Gastrocnemius medialis (tissue), 4 donors: Measurements from ENCODE around the gene CA14. TPM values are rescaled to one million over a fixed set of nuclear protein-coding genes. Genes with fewer than 3 reads are reported as not detected.

Experiments used
- ATAC-seq, 2 donors: fragments of 150-250 bp; one replicate each; pipeline ENCODE4 v1.9.1; 2016
- DNase-seq, 2 donors: peaks; one replicate each; pipeline ENCODE4 v3.0.0-alpha.2; 2019
- H3K27ac ChIP-seq, 4 donors: fragments of 200-600 bp; sonication (generic); 1 replicate in 1 of 4; 2 replicates in 3 of 4; pipeline ENCODE4 v1.5.1; 2016 to 2018; ENCODE audit warnings: mild to moderate bottlenecking in 2 of 4, moderate library complexity in 1 of 4
- H3K27me3 ChIP-seq, 3 donors: fragments of 200-600 bp; sonication (generic) in 2 of 3; 1 replicate in 1 of 3; 2 replicates in 2 of 3; pipeline versions ENCODE4 v1.5.1 to v1.6.0; 2016 to 2019; ENCODE audit warnings: mild to moderate bottlenecking in 1 of 3, moderate library complexity in 1 of 3
- H3K36me3 ChIP-seq, 2 donors: fragments of 200-600 bp; sonication (generic) in 1 of 2; one replicate each; pipeline ENCODE4 v1.5.1; 2017 to 2018
- H3K4me1 ChIP-seq, 2 donors: fragments of 200-600 bp; sonication (generic) in 1 of 2; one replicate each; pipeline ENCODE4 v1.5.1; 2016 to 2017; ENCODE audit warnings: mild to moderate bottlenecking in 2 of 2
- H3K4me3 ChIP-seq, 4 donors: fragments of 200-600 bp; sonication (generic) in 3 of 4; 1 replicate in 1 of 4; 2 replicates in 3 of 4; pipeline ENCODE4 v1.5.1; 2016 to 2019; ENCODE audit warnings: mild to moderate bottlenecking in 2 of 4
- H3K9me3 ChIP-seq, 3 donors: fragments of 200-600 bp; sonication (generic) in 2 of 3; 1 replicate in 1 of 3; 2 replicates in 2 of 3; pipeline ENCODE4 v1.5.1; 2016 to 2019
- POLR2A ChIP-seq, 2 donors: fragments of 450-650 bp; IDR thresholded peaks; one replicate each; pipeline ENCODE4 v1.6.1; 2017; ENCODE audit warnings: antibody characterized with exemption in 2 of 2, mild to moderate bottlenecking in 2 of 2, moderate library complexity in 2 of 2
- in situ Hi-C, 4 donors: fragments of 200-750 bp; cut with MboI; loops; one replicate each; pipeline versions ENCODE4 v1.15.0 to v1.8.0; 2017; ENCODE audit warnings: low sequenced_read_pairs in 4 of 4
- intact Hi-C: fragments of 100-400 bp; cut with DNase I; formaldehyde crosslinking; loops from one replicate; pipeline ENCODE4 v1.15.1; 2023; ENCODE audit warnings: low total_unique reads
- total RNA-seq, 4 donors: library from RNA; depleted of rRNA; stranded (reverse); fragments of >200 nt; gene quantifications; one replicate each; pipeline versions ENCODE4 v1.1.0 to v1.2.3, GENCODE V29; 2016
- TF ChIP-seq, protein P1 (sequence below), 5 experiments: fragments of 450-650 bp in 3 of 5; fragments of 200-600 bp in 2 of 5; sonication (generic) in 2 of 5; IDR thresholded peaks in 4 of 5; conservative IDR thresholded peaks in 1 of 5; 1 replicate in 4 of 5; 2 replicates in 1 of 5; pipeline ENCODE4 v1.5.1; 2016 to 2019; ENCODE audit warnings: antibody characterized with exemption in 5 of 5, mild to moderate bottlenecking in 3 of 5, moderate library complexity in 3 of 5

The CA14 gene
- total RNA-seq, 4 donors from 2014 or later = 0.20 to 3.8 (median 0.31) TPM; not detected in 1

DNA sequence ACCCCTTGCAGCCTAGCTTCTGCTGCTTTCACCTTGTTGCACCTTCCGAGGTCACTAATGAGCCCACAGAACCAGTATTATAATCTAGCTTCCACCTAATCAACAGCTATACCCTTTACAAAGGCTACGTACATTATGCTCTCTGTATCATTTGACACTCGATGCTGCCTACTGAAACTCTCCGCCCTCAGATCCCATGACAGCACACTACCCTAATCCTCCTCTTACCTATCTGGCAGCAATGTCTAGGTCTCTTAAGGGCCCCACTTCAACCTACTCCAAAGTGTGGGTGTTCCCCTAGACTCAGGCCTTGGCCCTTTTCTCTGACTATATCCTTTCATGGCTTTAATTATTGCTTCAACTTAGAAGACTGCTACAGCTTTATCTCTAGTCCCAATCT is 31.2 kb downstream of the CA14 start:
- Histone ChIP-seq H3K36me3 (peaks cover 0 to 28% of the 10 kb centered on the region in 2 donors), H3K4me1 (peaks cover 9 to 18% of the 10 kb centered on the region in 2 donors), H3K9me3 (no peaks in the 10 kb centered on the region), H3K27me3 (no peaks in the 10 kb centered on the region), H3K27ac (no peak overlapping the region), H3K4me3 (no peak overlapping the region)
- intact Hi-C loops (no loop called here), in situ Hi-C loops (no loop called here)
- TF ChIP-seq, protein P1, sequence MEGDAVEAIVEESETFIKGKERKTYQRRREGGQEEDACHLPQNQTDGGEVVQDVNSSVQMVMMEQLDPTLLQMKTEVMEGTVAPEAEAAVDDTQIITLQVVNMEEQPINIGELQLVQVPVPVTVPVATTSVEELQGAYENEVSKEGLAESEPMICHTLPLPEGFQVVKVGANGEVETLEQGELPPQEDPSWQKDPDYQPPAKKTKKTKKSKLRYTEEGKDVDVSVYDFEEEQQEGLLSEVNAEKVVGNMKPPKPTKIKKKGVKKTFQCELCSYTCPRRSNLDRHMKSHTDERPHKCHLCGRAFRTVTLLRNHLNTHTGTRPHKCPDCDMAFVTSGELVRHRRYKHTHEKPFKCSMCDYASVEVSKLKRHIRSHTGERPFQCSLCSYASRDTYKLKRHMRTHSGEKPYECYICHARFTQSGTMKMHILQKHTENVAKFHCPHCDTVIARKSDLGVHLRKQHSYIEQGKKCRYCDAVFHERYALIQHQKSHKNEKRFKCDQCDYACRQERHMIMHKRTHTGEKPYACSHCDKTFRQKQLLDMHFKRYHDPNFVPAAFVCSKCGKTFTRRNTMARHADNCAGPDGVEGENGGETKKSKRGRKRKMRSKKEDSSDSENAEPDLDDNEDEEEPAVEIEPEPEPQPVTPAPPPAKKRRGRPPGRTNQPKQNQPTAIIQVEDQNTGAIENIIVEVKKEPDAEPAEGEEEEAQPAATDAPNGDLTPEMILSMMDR (IDR thresholded peaks at IDR 0.05 in 4 of 5, conservative IDR thresholded peaks at IDR 0.05 in 1 of 5) = no peak
- no peak for TF ChIP-seq POLR2A (IDR thresholded peaks at IDR 0.05)
- ATAC-seq (no peak), DNase-seq (no peak)

DNA sequence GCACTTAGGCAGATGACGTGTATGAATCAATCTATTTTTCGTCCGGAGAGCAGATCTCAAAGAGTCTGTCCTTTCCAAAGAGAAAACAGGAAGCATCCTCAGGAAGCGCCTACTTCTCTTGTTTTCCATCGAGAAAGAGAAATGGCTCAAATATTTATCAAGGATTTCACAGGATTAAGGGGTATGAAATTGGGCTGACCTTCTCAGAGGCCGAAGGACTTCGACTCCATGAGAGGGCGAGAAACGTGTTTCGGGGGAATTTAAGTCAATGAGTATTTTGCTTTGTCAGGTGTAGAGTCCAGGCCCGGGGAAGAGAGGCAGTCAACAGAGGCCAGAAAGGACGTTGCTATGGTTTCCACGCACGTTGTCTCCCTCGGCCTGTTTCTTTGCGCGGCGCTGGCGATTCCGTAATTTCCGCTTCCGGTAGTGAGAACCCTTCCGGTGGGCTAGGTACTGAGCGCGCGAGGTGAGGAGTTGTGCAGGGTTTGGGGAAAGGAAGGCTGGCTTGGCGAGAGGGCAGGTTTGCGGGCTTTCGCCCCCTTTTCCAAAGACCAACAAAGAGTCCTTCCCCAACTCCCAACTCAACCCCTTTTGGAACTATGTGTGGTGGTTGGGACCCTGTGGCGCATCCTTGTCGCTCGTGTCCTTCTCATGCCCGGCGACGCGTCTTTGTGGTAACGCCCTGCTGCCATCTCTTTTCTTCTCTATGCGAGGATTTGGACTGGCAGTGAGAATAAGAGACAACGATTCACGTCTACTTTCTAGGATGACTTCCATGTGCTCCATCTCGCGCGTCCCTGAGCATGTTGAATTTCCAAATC is 36.1 kb downstream of the CA14 start, which contains the start of gene MRPS21:
MRPS21 (plus strand) TSS at position 429 of the 821 bp plus-strand sequence. CDS start 506 bp downstream, outside the sequence.
- in situ Hi-C loops (no loop called here), intact Hi-C loops (no loop called here)
- Histone ChIP-seq H3K27me3 (no peaks in the 10 kb centered on the region), H3K36me3 (peaks cover 0 to 18% of the 10 kb centered on the region in 2 donors), H3K27ac (peak within 1 kb of the TSS; percentile 82 to 88 (median 84)), H3K4me3 (peak within 1 kb of the TSS; percentile 76 to 90 (median 84)), H3K4me1 (peaks cover 7 to 13% of the 10 kb centered on the region in 2 donors), H3K9me3 (no peaks in the 10 kb centered on the region)
- DNase-seq = peak; percentile 86 to 90
- TF ChIP-seq, protein P1 (IDR thresholded peaks at IDR 0.05 in 4 of 5, conservative IDR thresholded peaks at IDR 0.05 in 1 of 5) = no peak
- TF ChIP-seq POLR2A (IDR thresholded peaks at IDR 0.05) = peak; percentile 40 to 78
- ATAC-seq = peak; percentile 99

DNA sequence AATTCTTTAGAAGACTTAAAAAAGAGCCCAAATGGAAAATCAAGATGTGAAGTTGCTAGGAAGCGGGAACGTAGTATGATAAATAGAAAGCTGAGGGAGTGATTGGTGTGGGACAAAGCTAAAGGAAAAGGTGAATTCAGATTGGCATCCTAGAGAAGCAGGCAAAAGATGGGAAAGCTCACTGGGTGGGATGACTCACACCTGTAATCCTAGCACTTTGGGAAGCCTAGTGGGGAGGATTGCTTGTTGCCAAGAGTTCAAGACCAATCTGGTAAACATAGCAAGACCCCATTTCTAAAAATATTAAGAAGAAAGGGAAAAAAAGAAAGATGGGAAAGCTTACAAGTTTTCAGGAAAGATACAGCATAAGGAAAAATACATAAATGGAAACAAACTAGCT is 37.9 kb downstream of the CA14 start:
- Histone ChIP-seq H3K4me1 (peaks cover 7 to 13% of the 10 kb centered on the region in 2 donors), H3K9me3 (no peaks in the 10 kb centered on the region), H3K4me3 (no peak overlapping the region), H3K27me3 (no peaks in the 10 kb centered on the region), H3K27ac (no peak overlapping the region), H3K36me3 (peaks cover 0 to 36% of the 10 kb centered on the region in 2 donors)
- DNase-seq (no peak), ATAC-seq (no peak)
- TF ChIP-seq POLR2A (IDR thresholded peaks at IDR 0.05) = no peak
- TF ChIP-seq, protein P1 (IDR thresholded peaks at IDR 0.05 in 4 of 5, conservative IDR thresholded peaks at IDR 0.05 in 1 of 5) = no peak
- intact Hi-C loops (no loop called here), in situ Hi-C loops (no loop called here)

GRCh38 chr1:150299716-150300115 is 42.1 kb downstream of the CA14 start:
- intact Hi-C loops = no loop called here
- Histone ChIP-seq H3K9me3 (no peaks in the 10 kb centered on the region), H3K27me3 (no peaks in the 10 kb centered on the region), H3K4me3 (no peak overlapping the region), H3K27ac (no peak overlapping the region), H3K4me1 (peaks cover under 1 to 4% of the 10 kb centered on the region in 2 donors), H3K36me3 (peaks cover 0 to 54% of the 10 kb centered on the region in 2 donors)
- ATAC-seq (no peak), DNase-seq (no peak)
- in situ Hi-C loops = no loop called here
- TF ChIP-seq, protein P1 (IDR thresholded peaks at IDR 0.05 in 4 of 5, conservative IDR thresholded peaks at IDR 0.05 in 1 of 5) = no peak
- no peak for TF ChIP-seq POLR2A (IDR thresholded peaks at IDR 0.05)
